ENCODE measurements around the gene CMSS1. TPM values are rescaled to one million over a fixed set of nuclear protein-coding genes. Genes with fewer than 3 reads are reported as not detected.

CMSS1 gene
- polyA plus RNA-seq, 2 of the 4 experiments (the other 2 are of a cell fraction) = 61.1 to 62.9 TPM

DNA sequence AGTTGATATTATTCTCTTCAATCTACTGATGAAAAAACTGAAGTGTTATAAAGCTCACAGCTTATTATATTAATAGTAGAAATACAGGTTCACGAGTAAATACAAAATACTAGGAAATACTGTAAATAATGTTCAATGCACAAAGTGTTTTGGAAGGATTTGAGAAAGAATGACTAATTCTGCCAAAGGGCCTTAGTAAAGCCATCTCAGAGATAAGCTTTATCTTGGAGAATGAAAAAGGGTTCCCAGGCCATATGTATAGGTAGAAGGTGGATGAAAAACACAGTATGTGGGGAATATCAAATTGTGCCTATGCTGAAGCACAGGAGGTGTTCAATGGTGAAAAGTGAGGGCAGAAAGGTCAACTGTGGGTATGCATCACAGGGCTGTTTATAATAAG, 123.5 kb downstream of the CMSS1 start:
- Histone ChIP-seq H3K27ac (no peak overlapping the region), H3K9me3 (no peaks in the 10 kb centered on the region), H3K4me1 (peaks cover 11% of the 10 kb centered on the region; the same call in 1 of the 3 replicates), H3K4me3 (no peak overlapping the region), H3K4me2 (no peak overlapping the region)
- FAIRE-seq (no peak), DNase-seq (ENCODE audit: low read depth in 1 of 2, low spot score in 1 of 2) (no peak), ATAC-seq (no peak)
- TF ChIP-seq ZNF302 (CRISPR knock-in tag; IDR thresholded peaks at IDR 0.05) (no peak), CBX8 (IDR thresholded peaks at IDR 0.05) (no peak), MAFK (IDR thresholded peaks at IDR 0.05; ENCODE audit: partially characterized antibody) (no peak), ZC3H11A (IDR thresholded peaks at IDR 0.05) (no peak), SREBF2 (IDR thresholded peaks at IDR 0.05) (no peak), POLR2A (IDR thresholded peaks at IDR 0.05; ENCODE audit: low read length) (no peak), HOXB5 (CRISPR knock-in tag; IDR thresholded peaks at IDR 0.05) (no peak), CHD2 (IDR thresholded peaks at IDR 0.05; ENCODE audit: low read length, partially characterized antibody) (no peak), PHF8 (IDR thresholded peaks at IDR 0.05; ENCODE audit: borderline replicate concordance, low read depth) (no peak), GATA3 (IDR thresholded peaks at IDR 0.05; ENCODE audit: borderline replicate concordance) (no peak)
- TF ChIP-seq, protein P1, sequence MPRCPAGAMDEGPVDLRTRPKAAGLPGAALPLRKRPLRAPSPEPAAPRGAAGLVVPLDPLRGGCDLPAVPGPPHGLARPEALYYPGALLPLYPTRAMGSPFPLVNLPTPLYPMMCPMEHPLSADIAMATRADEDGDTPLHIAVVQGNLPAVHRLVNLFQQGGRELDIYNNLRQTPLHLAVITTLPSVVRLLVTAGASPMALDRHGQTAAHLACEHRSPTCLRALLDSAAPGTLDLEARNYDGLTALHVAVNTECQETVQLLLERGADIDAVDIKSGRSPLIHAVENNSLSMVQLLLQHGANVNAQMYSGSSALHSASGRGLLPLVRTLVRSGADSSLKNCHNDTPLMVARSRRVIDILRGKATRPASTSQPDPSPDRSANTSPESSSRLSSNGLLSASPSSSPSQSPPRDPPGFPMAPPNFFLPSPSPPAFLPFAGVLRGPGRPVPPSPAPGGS (IDR thresholded peaks at IDR 0.05) = no peak
- ChIA-PET POLR2A (no interaction called here), CTCF (interaction anchor here (1.0 kb wide), 1 partner anchor 15 kb away, joined by 4 read pairs; no protein-coding TSS in a partner anchor)
- 90% methylated on average over 1 of the region's 1 CpG for WGBS (ENCODE audit: missing lambda C conversion rate)

GRCh38 chr3:99943931-99944761, 126.5 kb downstream of the CMSS1 start:
- FAIRE-seq (no peak), ATAC-seq (no peak), DNase-seq (ENCODE audit: low read depth in 1 of 2, low spot score in 1 of 2) (no peak)
- Histone ChIP-seq H3K4me2 (no peak overlapping the region), H3K9me3 (no peaks in the 10 kb centered on the region), H3K4me1 (peaks cover 16% of the 10 kb centered on the region), H3K27ac (no peak overlapping the region), H3K4me3 (no peak overlapping the region)
- 82% methylated on average over 4 of the region's 4 CpGs for WGBS (ENCODE audit: missing lambda C conversion rate)
- TF ChIP-seq ATOH8 (CRISPR knock-in tag; IDR thresholded peaks at IDR 0.05; ENCODE audit: low read depth) (no peak), MAX (IDR thresholded peaks at IDR 0.05) (no peak), JUN (IDR thresholded peaks at IDR 0.05) (no peak)
- CTCF ChIA-PET = interaction anchor here (1.7 kb wide), 1 partner anchor 101 kb away, joined by 5 read pairs; no protein-coding TSS in a partner anchor
- POLR2A ChIA-PET = no interaction called here

DNA sequence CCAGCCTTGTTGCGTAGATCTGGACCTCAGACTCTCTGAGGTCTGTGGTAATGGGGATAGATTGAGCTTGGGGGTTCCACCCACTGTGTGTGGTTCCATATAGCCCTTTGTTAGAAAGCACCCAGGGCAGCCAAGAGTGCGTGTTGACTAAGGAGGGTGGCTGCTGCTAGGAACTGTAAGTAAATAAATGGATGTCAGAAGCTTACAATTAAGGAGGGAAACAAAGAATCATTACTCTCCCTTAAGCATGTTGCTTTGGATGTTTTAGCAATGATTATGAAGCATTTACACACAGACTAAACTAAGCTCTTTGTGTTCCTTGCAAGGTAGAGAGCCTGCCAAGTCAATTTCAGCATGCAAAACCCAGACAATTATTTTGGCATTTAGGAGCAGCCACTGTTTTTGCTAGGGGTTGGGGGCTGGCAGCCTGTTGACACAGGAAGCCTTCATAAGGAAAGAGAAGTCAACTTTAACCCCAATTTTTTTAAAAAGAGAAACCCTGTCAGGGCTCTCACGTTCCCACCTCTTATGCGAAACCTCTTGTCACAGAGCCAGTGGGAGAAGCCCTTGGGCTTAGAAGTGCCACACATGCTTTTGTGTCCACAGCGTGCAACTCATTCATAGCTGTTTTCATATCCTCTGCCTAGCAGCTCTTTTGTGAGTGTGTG, 127.8 kb downstream of the CMSS1 start:
- POLR2A ChIA-PET = no interaction called here
- CTCF ChIA-PET = interaction anchor here (0.6 to 1.2 kb wide), 2 partner anchors 114 to 922 kb away, joined by 3 to 4 read pairs; no protein-coding TSS in a partner anchor
- H3K4me2 ChIP-seq = no peak overlapping the region
- peaks cover 26% of the 10 kb centered on the region for H3K4me1 ChIP-seq
- no peak overlapping the region for H3K27ac ChIP-seq
- ATAC-seq (no peak), FAIRE-seq (no peak), DNase-seq (ENCODE audit: low read depth in 1 of 2, low spot score in 1 of 2) (no peak)
- no peak overlapping the region for H3K4me3 ChIP-seq
- WGBS (ENCODE audit: missing lambda C conversion rate) = 71% methylated on average over 5 of the region's 5 CpGs
- no peak for TF ChIP-seq BHLHE40 (IDR thresholded peaks at IDR 0.05; ENCODE audit: low read depth, low read length)
- H3K9me3 ChIP-seq = no peaks in the 10 kb centered on the region

DNA sequence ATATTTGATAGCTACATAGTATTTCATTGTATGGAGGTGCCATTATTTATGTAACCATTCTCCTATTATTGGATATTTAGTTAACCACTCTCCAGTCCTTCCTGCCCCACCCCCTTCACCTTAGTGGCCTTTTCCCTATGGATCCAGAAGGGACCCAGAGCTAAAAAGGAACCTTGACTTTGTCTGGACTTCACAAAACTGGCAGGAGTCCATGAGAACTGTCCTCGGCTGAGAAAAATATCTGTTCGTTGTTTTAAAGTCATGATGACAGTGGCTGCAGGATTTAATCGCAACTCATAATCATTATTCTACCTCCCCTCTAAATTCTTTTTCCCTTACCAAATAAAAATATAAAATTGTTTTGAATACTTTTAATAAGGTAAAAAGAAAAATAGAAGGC, 129.7 kb downstream of the CMSS1 start:
- TF ChIP-seq HOXA7 (CRISPR knock-in tag; IDR thresholded peaks at IDR 0.05) (no peak), MAFK (IDR thresholded peaks at IDR 0.05; ENCODE audit: partially characterized antibody) (no peak)
- no peak overlapping the region for H3K4me3 ChIP-seq
- ChIA-PET POLR2A (no interaction called here), CTCF (interaction anchor here (1.1 kb wide), 1 partner anchor 9 kb away, joined by 4 read pairs; no protein-coding TSS in a partner anchor)
- no peak overlapping the region for H3K27ac ChIP-seq
- ATAC-seq (no peak), DNase-seq (ENCODE audit: low read depth in 1 of 2, low spot score in 1 of 2) (no peak), FAIRE-seq (no peak)
- no peaks in the 10 kb centered on the region for H3K9me3 ChIP-seq
- no peak overlapping the region for H3K4me2 ChIP-seq
- H3K4me1 ChIP-seq = peaks cover 34% of the 10 kb centered on the region
- WGBS (ENCODE audit: missing lambda C conversion rate) = 93% methylated on average over 3 of the region's 3 CpGs

All from A549 (cell line).